Suprapubic skin (tissue), 4 donors: ENCODE results near the gene CHMP3. TPM values are rescaled to one million over a fixed set of nuclear protein-coding genes. Genes with fewer than 3 reads are reported as not detected.
A peak's percentile ranks its signal among the peaks of the same experiment; 100 is the strongest.
"Not testable (repeated sequence)": the region's sequence is repeated elsewhere in the genome, so short reads cannot be mapped to it uniquely, and the experiment has no call there.

Experiments
- DNase-seq, 2 donors: peaks; one replicate each; pipeline ENCODE4 v3.0.0-alpha.2; 2019; ENCODE audit warnings: low spot score in 2 of 2
- H3K27ac ChIP-seq: fragments of 200-600 bp; sonication (generic); one replicate; pipeline ENCODE4 v1.5.1; 2019
- H3K27me3 ChIP-seq: fragments of 200-600 bp; sonication (generic); one replicate; pipeline ENCODE4 v1.5.1; 2019
- H3K36me3 ChIP-seq: fragments of 200-600 bp; sonication (generic); one replicate; pipeline ENCODE4 v1.5.1; 2019
- H3K4me1 ChIP-seq: fragments of 200-600 bp; sonication (generic); one replicate; pipeline ENCODE4 v1.5.1; 2019
- H3K4me3 ChIP-seq: fragments of 200-600 bp; sonication (generic); one replicate; pipeline ENCODE4 v1.5.1; 2019; ENCODE audit warnings: mild to moderate bottlenecking
- H3K9me3 ChIP-seq: fragments of 200-600 bp; sonication (generic); one replicate; pipeline ENCODE4 v1.5.1; 2019
- CTCF ChIP-seq, 2 donors: fragments of 200-600 bp in 1 of 2; fragments of 450-650 bp in 1 of 2; sonication (generic) in 1 of 2; IDR thresholded peaks; one replicate each; pipeline ENCODE4 v1.5.1; 2016 to 2019; ENCODE audit warnings: antibody characterized with exemption in 2 of 2, mild to moderate bottlenecking in 1 of 2, moderate library complexity in 1 of 2
- EP300 ChIP-seq: sonication (generic); formaldehyde crosslinking; IDR thresholded peaks from one replicate; pipeline ENCODE4 v1.6.1; 2017; ENCODE audit warnings: antibody characterized with exemption
- POLR2A ChIP-seq, 2 donors: fragments of 450-650 bp; IDR thresholded peaks; one replicate each; pipeline ENCODE4 v1.6.1; 2017; ENCODE audit warnings: antibody characterized with exemption in 2 of 2, mild to moderate bottlenecking in 2 of 2, moderate library complexity in 2 of 2
- POLR2AphosphoS5 ChIP-seq, 3 donors: sonication (generic); formaldehyde crosslinking; IDR thresholded peaks; one replicate each; pipeline ENCODE4 v1.6.1; 2017; ENCODE audit warnings: antibody characterized with exemption in 3 of 3
- WGBS: methylation state at CpG from one replicate; pipeline ENCODE4 v1.1.5; 2018; 5-methylcytosine and 5-hydroxymethylcytosine counted together
- total RNA-seq, 4 donors: library from RNA; depleted of rRNA; stranded (reverse); fragments of >200 nt; gene quantifications; one replicate each; pipeline ENCODE4 v1.1.0, GENCODE V29; 2016

CHMP3 gene
- total RNA-seq, 4 donors from 2014 or later = 77.5 to 104 (median 92.4) TPM

GRCh38 chr2:86510436-86510933, 52.8 kb downstream of the CHMP3 start:
- whole genome bisulfite sequencing = 91% methylated on average over 4 of the region's 4 CpGs
- peaks cover 42% of the 10 kb centered on the region for H3K36me3 ChIP-seq
- H3K4me1 ChIP-seq = peaks cover 24% of the 10 kb centered on the region
- peak overlapping the region; percentile 46 for H3K27ac ChIP-seq
- H3K27me3 ChIP-seq = no peaks in the 10 kb centered on the region
- H3K4me3 ChIP-seq = no peak overlapping the region
- DNase-seq = no peak
- TF ChIP-seq POLR2A (IDR thresholded peaks at IDR 0.05) = no peak
- no peak for TF ChIP-seq POLR2AphosphoS5 (IDR thresholded peaks at IDR 0.05)
- TF ChIP-seq CTCF (IDR thresholded peaks at IDR 0.05) = no peak
- no peak for TF ChIP-seq EP300
- H3K9me3 ChIP-seq = no peaks in the 10 kb centered on the region

- Histone ChIP-seq H3K27ac (no peak overlapping the region), H3K27me3 (no peaks in the 10 kb centered on the region), H3K9me3 (no peaks in the 10 kb centered on the region), H3K36me3 (peaks cover 57% of the 10 kb centered on the region), H3K4me3 (no peak overlapping the region), H3K4me1 (peaks cover 24% of the 10 kb centered on the region)
- 94% methylated on average over 7 of the region's 7 CpGs for WGBS
- no peak for DNase-seq
- TF ChIP-seq POLR2A (IDR thresholded peaks at IDR 0.05) (no peak), CTCF (IDR thresholded peaks at IDR 0.05) (no peak), POLR2AphosphoS5 (IDR thresholded peaks at IDR 0.05) (no peak), EP300 (no peak)
These were observed 55.6 kb downstream of the CHMP3 start for GRCh38 chr2:86507600-86507999.

GRCh38 chr2:86500325-86501083, 62.7 kb downstream of the CHMP3 start:
- Histone ChIP-seq H3K4me1 (no peaks in the 10 kb centered on the region), H3K9me3 (no peaks in the 10 kb centered on the region), H3K27ac (no peak overlapping the region), H3K27me3 (no peaks in the 10 kb centered on the region), H3K36me3 (peaks cover 66% of the 10 kb centered on the region), H3K4me3 (no peak overlapping the region)
- DNase-seq = no peak
- 100% methylated on average over 1 of the region's 2 CpGs for WGBS
- TF ChIP-seq POLR2A (IDR thresholded peaks at IDR 0.05) (no peak), POLR2AphosphoS5 (IDR thresholded peaks at IDR 0.05) (no peak), EP300 (no peak), CTCF (IDR thresholded peaks at IDR 0.05) (no peak)

- TF ChIP-seq EP300 (no peak), POLR2AphosphoS5 (IDR thresholded peaks at IDR 0.05) (no peak), POLR2A (IDR thresholded peaks at IDR 0.05) (no peak)
- DNase-seq = no peak
- no peak overlapping the region for H3K27ac ChIP-seq
- no peak overlapping the region for H3K4me3 ChIP-seq
- no peaks in the 10 kb centered on the region for H3K9me3 ChIP-seq
- H3K36me3 ChIP-seq = peaks cover 65% of the 10 kb centered on the region
- no peaks in the 10 kb centered on the region for H3K4me1 ChIP-seq
- H3K27me3 ChIP-seq = no peaks in the 10 kb centered on the region
- 80% methylated on average over 6 of the region's 6 CpGs for WGBS
These were observed 63.9 kb downstream of the CHMP3 start for GRCh38 chr2:86499326-86499725.

- H3K36me3 ChIP-seq = peaks cover 68% of the 10 kb centered on the region
These were observed 64.6 kb downstream of the CHMP3 start for GRCh38 chr2:86498468-86499260.

GRCh38 chr2:86496391-86496790, 66.9 kb downstream of the CHMP3 start:
- not testable (repeated sequence) for H3K4me1 ChIP-seq, H3K9me3 ChIP-seq, DNase-seq, H3K4me3 ChIP-seq, H3K27ac ChIP-seq, H3K27me3 ChIP-seq
- WGBS = 85% methylated on average over 3 of the region's 3 CpGs
- H3K36me3 ChIP-seq = peaks cover 87% of the 10 kb centered on the region

More at GRCh38 chr2:86498468-86499260, 64.6 kb downstream of the CHMP3 start:
- H3K27ac ChIP-seq = no peak overlapping the region
- 67% methylated on average over 3 of the region's 3 CpGs for WGBS
- no peak for DNase-seq
- H3K4me1 ChIP-seq = no peaks in the 10 kb centered on the region
- H3K27me3 ChIP-seq = no peaks in the 10 kb centered on the region
- H3K4me3 ChIP-seq = no peak overlapping the region
- TF ChIP-seq POLR2A (IDR thresholded peaks at IDR 0.05) (no peak), POLR2AphosphoS5 (IDR thresholded peaks at IDR 0.05) (no peak), CTCF (IDR thresholded peaks at IDR 0.05) (no peak), EP300 (no peak)
- H3K9me3 ChIP-seq = no peaks in the 10 kb centered on the region
